PC-3 (cell line): ENCODE results near the gene NEAT1. TPM values are rescaled to one million over a fixed set of nuclear protein-coding genes. Genes with fewer than 3 reads are reported as not detected.
A peak's percentile ranks its signal among the peaks of the same experiment; 100 is the strongest.

ENCODE experiments used
- ATAC-seq: fragments of 200-7000 bp; cut with Tn5 transposase; 2 replicates; pipeline ENCODE4 v1.9.1; 2020; ENCODE audit warnings: mild to moderate bottlenecking, moderate library complexity
- BruUV-seq: library from RNA; stranded (reverse); fragments of 400-500 nt; replicated peaks from 2 replicates; lab custom pipeline; 2021; lab: Mats Ljungman, UMichigan
- CTCF ChIA-PET: fragments of 300-600 bp; sonication (Branson Sonifier 250); formaldehyde crosslinking; loops from one replicate; lab custom pipeline; 2022; ENCODE audit warnings: antibody characterized with exemption; lab: Charles Lee
- POLR2A ChIA-PET: fragments of 300-600 bp; sonication (Branson Sonifier 250); formaldehyde crosslinking; loops from one replicate; lab custom pipeline; 2022; ENCODE audit warnings: antibody characterized with exemption; ENCODE audit not compliant: unreplicated experiment; lab: Charles Lee
- DNase-seq: peaks from one replicate; pipeline ENCODE4 v3.0.0-alpha.2; 2015
- H2AFZ ChIP-seq: fragments of 300-600 bp; sonication (generic); 2 replicates; pipeline ENCODE4 v1.6.0; 2016; ENCODE audit warnings: antibody characterized with exemption, low read length
- H3F3A ChIP-seq: fragments of 300-600 bp; sonication (generic); one replicate; pipeline ENCODE4 v1.6.0; 2017; ENCODE audit warnings: antibody characterized with exemption, low read length, control low read depth, mild to moderate bottlenecking; ENCODE audit not compliant: unreplicated experiment
- H3K27ac ChIP-seq: fragments of 300-600 bp; sonication (generic); 2 replicates; pipeline ENCODE4 v1.5.1; 2016; ENCODE audit warnings: mild to moderate bottlenecking, low read length
- H3K27me3 ChIP-seq: fragments of 300-600 bp; sonication (generic); 2 replicates; pipeline ENCODE4 v1.6.1; 2016; ENCODE audit warnings: low read length, mixed read lengths
- H3K36me3 ChIP-seq: fragments of 300-600 bp; sonication (generic); 2 replicates; pipeline ENCODE4 v1.6.1; 2016; ENCODE audit warnings: low read depth, mixed run types, low read length, mixed read lengths
- H3K4me1 ChIP-seq: fragments of 300-600 bp; sonication (generic); 2 replicates; pipeline ENCODE4 v1.5.1; 2016; ENCODE audit warnings: low read length; ENCODE audit not compliant: insufficient read depth
- H3K4me2 ChIP-seq: fragments of 300-600 bp; sonication (generic); 2 replicates; pipeline ENCODE4 v1.6.0; 2016; ENCODE audit warnings: low read length
- H3K4me3 ChIP-seq: fragments of 300-600 bp; sonication (generic); 2 replicates; pipeline ENCODE4 v1.5.1; 2016; ENCODE audit warnings: mild to moderate bottlenecking, low read length, mixed read lengths
- H3K79me2 ChIP-seq: fragments of 300-600 bp; sonication (generic); 2 replicates; pipeline ENCODE4 v1.6.1; 2017; ENCODE audit warnings: low read length, mixed read lengths
- H3K9ac ChIP-seq: fragments of 300-600 bp; sonication (generic); 2 replicates; pipeline ENCODE4 v1.6.0; 2016; ENCODE audit warnings: mild to moderate bottlenecking, low read length
- H3K9me2 ChIP-seq: fragments of 300-600 bp; sonication (generic); replicated peaks from 2 replicates; pipeline ENCODE4 v1.6.1; 2016; ENCODE audit warnings: mixed run types, low read length, mixed read lengths
- H3K9me3 ChIP-seq: fragments of 300-600 bp; sonication (generic); 2 replicates; pipeline ENCODE4 v1.6.1; 2016; ENCODE audit warnings: low read length, mixed read lengths
- H4K20me1 ChIP-seq: fragments of 300-600 bp; sonication (generic); 2 replicates; pipeline ENCODE4 v1.6.1; 2016; ENCODE audit warnings: low read length, mixed read lengths
- CTCF ChIP-seq: fragments of 300-600 bp; sonication (generic); conservative IDR thresholded peaks from 2 replicates; pipeline ENCODE4 v1.5.1; 2017; ENCODE audit warnings: antibody characterized with exemption, low read depth, mild to moderate bottlenecking, low read length
- EZH2 ChIP-seq: fragments of 300-600 bp; sonication (generic); IDR thresholded peaks from one replicate; pipeline ENCODE4 v1.6.1; 2017; ENCODE audit warnings: antibody characterized with exemption, mild to moderate bottlenecking, low read length; ENCODE audit not compliant: unreplicated experiment
- EZH2phosphoT487 ChIP-seq: fragments of 300-600 bp; sonication (generic); IDR thresholded peaks from 2 replicates; pipeline ENCODE4 v1.6.1; 2018; ENCODE audit warnings: mild to moderate bottlenecking, antibody characterized with exemption, low read length, borderline replicate concordance
- intact Hi-C: fragments of 100-400 bp; cut with micrococcal nuclease; formaldehyde crosslinking; loops from 2 replicates; pipeline ENCODE4 v1.9.0; 2023
- total RNA-seq: library from RNA; depleted of rRNA; stranded (reverse); fragments of >200 nt; gene quantifications from 2 replicates; pipeline ENCODE4 v1.2.3, GENCODE V29; 2014

Gene NEAT1
- total RNA-seq, 1 experiment from 2014 or later: 47.9 TPM

- ChIA-PET POLR2A (interaction anchor here (0.6 to 1.4 kb wide), 2 partner anchors 46 to 55 kb away, joined by 3 to 7 read pairs; partner anchors contain the start of gene MALAT1), CTCF (interaction anchor here (1.0 kb wide), 1 partner anchor 54 kb away, joined by 5 read pairs; no protein-coding TSS in a partner anchor)
- Histone ChIP-seq H3K9me2 (no peaks in the 10 kb centered on the region), H3K27ac (peak overlapping the region; percentile 39), H3K9me3 (no peaks in the 10 kb centered on the region), H4K20me1 (no peaks in the 10 kb centered on the region), H3F3A (peaks cover 3% of the 10 kb centered on the region), H3K79me2 (peaks cover 14% of the 10 kb centered on the region), H3K36me3 (no peaks in the 10 kb centered on the region), H2AFZ (no peak overlapping the region), H3K4me2 (no peak overlapping the region), H3K27me3 (no peaks in the 10 kb centered on the region), H3K9ac (no peak overlapping the region), H3K4me1 (peaks cover 25% of the 10 kb centered on the region), H3K4me3 (no peak overlapping the region)
- ATAC-seq (peak; percentile 25), DNase-seq (peak; percentile 83)
- TF ChIP-seq EZH2phosphoT487 (no peak), EZH2 (no peak), CTCF (no peak)
- BruUV-seq: no TSS peak
- intact Hi-C loops: no loop called here
These were observed 30.4 kb downstream of the NEAT1 start for GRCh38 chr11:65452806-65453490.

GRCh38 chr11:65454311-65454695 is 31.7 kb downstream of the NEAT1 start:
- Histone ChIP-seq H3K27ac (peak overlapping the region; percentile 6; the same call in 1 of the 2 replicates), H3K36me3 (no peaks in the 10 kb centered on the region), H3K4me2 (peak overlapping the region; percentile 92), H3K4me3 (peak overlapping the region; percentile 71), H3K79me2 (peaks cover 14% of the 10 kb centered on the region), H4K20me1 (no peaks in the 10 kb centered on the region), H3K9me2 (no peaks in the 10 kb centered on the region), H3K27me3 (no peaks in the 10 kb centered on the region), H3K9ac (peak overlapping the region; percentile 59), H3F3A (no peaks in the 10 kb centered on the region), H3K9me3 (no peaks in the 10 kb centered on the region), H3K4me1 (peaks cover 25% of the 10 kb centered on the region), H2AFZ (peak overlapping the region; percentile 88)
- DNase-seq: peak; percentile 9
- BruUV-seq: no TSS peak
- intact Hi-C loops: no loop called here
- ChIA-PET CTCF (no interaction called here), POLR2A (no interaction called here)
- no peak for ATAC-seq
- no peak for TF ChIP-seq EZH2phosphoT487
- TF ChIP-seq CTCF: no peak
- TF ChIP-seq EZH2: no peak
